GM10248 (cell line): ENCODE measurements around the gene PRSS33.

Experiments
- CTCF ChIA-PET: fragments of 300-600 bp; sonication (Branson Sonifier 250); formaldehyde crosslinking; extraction: SDS; loops from one replicate; lab custom pipeline; 2021; ENCODE audit warnings: antibody characterized with exemption; lab: Yijun Ruan, JAX
- POLR2A ChIA-PET: fragments of 350-650 bp; sonication (Branson Sonifier 250); formaldehyde crosslinking; extraction: SDS; loops from one replicate; lab custom pipeline; 2020; ENCODE audit warnings: antibody characterized with exemption; lab: Yijun Ruan, JAX
- DNase-seq: peaks from one replicate; pipeline ENCODE4 v3.0.0; 2012; ENCODE audit errors: extremely low spot score
- TF ChIP-seq, protein P1 (sequence below): IDR thresholded peaks from 2 replicates; pipeline ENCODE4 v1.5.1; 2012; ENCODE audit warnings: mild to moderate bottlenecking, low read depth; ENCODE audit errors: extremely low read depth, missing control alignments, control extremely low read depth

Gene PRSS33

DNA sequence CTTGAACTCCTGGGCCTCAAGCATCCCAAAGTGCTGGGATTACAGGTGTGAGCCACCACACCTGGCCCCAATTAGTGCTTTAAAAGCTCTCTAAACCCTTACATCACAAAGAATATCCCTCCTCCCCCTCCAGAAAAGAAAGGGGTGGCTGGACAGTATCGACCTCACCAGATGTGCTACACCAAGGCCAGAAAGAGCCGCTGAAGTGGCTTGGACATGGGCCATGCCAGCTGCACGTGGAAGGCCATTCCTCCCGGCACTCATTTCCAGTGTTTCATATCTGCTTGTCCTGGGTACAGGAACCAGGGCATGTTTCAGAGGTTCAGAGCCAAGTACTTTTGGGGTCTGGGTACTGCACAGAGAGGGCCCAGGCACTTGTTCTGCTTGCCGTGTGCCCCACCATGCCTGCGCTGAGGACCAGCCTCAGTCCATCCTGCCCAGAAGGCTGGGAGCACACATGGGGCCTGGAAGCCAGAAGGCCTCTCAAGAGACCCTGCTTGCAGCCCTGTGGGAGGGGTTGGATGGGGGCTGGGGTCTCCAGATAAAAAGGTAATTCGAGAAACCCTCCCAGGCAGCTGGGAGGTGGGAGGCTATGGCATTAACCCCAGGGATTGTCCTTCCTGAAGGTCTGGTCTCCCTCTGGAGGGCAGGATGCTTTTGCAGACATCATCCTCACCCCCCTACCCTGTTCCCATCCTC, 38.5 kb downstream of the PRSS33 start:
- no peak for DNase-seq
- TF ChIP-seq, protein P1, sequence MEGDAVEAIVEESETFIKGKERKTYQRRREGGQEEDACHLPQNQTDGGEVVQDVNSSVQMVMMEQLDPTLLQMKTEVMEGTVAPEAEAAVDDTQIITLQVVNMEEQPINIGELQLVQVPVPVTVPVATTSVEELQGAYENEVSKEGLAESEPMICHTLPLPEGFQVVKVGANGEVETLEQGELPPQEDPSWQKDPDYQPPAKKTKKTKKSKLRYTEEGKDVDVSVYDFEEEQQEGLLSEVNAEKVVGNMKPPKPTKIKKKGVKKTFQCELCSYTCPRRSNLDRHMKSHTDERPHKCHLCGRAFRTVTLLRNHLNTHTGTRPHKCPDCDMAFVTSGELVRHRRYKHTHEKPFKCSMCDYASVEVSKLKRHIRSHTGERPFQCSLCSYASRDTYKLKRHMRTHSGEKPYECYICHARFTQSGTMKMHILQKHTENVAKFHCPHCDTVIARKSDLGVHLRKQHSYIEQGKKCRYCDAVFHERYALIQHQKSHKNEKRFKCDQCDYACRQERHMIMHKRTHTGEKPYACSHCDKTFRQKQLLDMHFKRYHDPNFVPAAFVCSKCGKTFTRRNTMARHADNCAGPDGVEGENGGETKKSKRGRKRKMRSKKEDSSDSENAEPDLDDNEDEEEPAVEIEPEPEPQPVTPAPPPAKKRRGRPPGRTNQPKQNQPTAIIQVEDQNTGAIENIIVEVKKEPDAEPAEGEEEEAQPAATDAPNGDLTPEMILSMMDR = no peak
- ChIA-PET CTCF (no interaction called here), POLR2A (no interaction called here)

DNA sequence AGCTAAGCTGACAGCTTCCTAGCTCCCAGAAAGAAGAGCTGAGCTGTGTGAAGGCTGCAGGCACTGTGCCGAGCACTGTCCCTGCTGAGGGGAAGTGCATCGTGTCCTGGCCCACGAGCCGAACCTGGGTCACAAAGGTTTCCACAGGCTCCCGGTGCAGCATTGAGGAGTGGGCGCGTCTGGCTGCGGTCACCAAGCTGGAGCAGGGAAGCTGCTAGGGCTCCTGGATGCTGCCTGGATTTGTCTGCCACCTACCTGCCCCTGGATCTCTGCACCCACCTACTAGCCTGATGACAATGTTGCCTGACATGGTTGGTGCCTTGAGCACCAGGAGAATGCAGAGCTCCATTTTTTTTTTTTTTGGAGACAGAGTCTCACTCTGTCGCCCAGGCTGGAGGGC, 41.4 kb downstream of the PRSS33 start:
- no peak for DNase-seq
- ChIA-PET CTCF (interaction anchor here (1.1 kb wide), 1 partner anchor 122 kb away, joined by 3 read pairs; no protein-coding TSS in a partner anchor), POLR2A (no interaction called here)
- TF ChIP-seq, protein P1 = no peak

DNA sequence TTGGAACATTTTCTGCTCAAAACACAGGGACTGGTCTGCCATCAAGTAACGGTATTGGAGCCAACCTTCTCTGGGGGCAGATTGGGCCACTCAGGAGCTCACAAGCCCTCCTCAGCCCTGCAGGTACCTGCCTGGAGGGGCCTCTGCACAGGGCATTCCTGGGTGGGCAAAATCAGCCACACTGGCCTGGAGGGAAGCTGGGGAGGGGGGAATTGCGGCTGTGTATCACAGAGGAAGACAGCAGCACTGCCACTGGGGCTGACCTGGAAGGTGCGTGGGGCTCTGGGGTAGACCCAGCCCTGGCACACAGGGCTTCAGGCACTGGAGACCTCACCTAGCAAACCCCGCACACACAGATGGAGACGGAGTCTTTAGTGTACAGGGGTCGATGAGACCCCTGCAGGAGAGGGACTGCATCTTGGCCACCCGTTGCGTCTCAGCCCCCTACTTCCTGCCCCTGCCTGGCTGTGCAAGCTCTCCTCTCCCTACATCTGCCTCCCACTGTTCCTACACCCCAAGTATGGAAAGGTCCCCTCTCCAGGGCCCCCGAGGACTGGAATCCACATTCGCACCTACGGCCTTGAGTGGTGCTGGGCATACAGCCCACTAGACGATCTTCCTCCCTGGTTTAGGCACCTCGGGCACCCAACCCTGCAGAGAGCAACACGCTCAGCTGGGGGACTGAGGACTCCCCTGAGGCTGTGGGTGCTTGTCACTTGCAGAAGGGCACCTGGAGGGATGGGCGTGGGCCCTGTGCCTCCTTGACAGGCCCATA, 42.1 kb downstream of the PRSS33 start:
- no peak for DNase-seq
- ChIA-PET POLR2A (no interaction called here), CTCF (interaction anchor here (1.1 kb wide), 1 partner anchor 123 kb away, joined by 3 read pairs; no protein-coding TSS in a partner anchor)
- TF ChIP-seq, protein P1 = no peak

DNA sequence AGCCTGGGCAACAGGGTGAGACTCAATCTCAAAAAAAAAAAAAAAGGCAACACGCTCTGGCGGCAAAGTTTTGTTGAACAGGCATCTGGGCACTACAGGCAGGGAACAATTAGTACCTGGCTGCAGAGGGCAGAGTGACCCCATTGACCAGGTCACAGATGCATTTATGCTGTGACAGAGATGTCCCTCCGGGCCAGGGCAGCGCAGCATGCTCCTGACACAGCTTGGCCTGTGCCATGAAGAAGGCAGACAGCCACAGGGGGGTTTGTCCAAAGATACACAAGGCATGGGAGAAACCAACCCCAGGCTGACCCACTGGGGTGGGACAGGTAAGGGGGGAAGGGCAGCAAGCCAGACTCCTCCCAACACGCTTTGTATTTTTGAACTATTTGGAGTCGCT, 42.6 kb downstream of the PRSS33 start:
- no peak for DNase-seq
- TF ChIP-seq, protein P1 = peak; percentile 6
- ChIA-PET CTCF (no interaction called here), POLR2A (no interaction called here)

DNA sequence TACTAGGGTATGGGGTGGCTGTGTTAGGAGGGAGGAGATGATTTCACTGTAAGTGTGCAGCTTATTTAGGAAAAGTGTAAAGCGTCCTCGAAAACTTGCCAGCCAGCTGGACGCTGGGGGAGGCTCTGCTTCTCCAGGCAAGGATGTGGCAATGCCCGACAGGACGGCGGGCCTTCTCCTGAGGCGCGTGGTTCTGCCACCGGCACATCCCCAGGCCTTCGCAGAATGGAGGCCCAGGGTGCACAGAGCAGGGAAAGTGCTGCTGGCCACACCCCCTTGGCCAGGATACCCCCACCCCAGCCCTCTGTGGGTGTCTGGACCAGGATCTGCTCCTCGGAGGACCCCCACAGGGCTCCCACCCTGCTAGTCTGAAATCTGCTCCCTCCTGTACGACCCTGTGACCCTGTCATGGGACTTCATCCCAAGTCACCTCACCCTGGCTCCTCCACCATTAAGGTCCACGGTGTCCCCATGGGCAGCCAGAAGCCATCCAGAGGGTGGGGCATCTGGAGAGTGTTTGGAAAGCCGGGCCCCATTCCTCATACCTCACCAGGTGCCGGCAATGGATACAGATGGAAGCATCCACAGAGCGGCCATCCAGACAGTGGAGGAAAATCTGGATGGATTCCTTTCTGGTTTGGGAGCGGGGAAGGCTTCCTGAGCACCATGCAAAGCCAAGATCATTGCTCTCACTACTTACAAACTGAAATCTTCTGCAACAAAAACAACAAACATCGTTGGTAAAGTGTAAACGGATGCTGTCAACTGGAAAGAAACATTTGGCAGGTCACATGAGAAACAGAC, 44.2 kb downstream of the PRSS33 start:
- TF ChIP-seq, protein P1 = no peak

More for the DNA sequence above, 44.2 kb downstream of the PRSS33 start:
- POLR2A ChIA-PET = interaction anchor here (0.6 kb wide), 1 partner anchor 285 kb away, joined by 3 read pairs; no protein-coding TSS in a partner anchor
- DNase-seq = no peak
- CTCF ChIA-PET = no interaction called here
